ENCODE data around the gene WFIKKN1.
"Not testable (repeated sequence)": the region's sequence is repeated elsewhere in the genome, so short reads cannot be mapped to it uniquely, and the experiment has no call there.

Gene WFIKKN1

DNA sequence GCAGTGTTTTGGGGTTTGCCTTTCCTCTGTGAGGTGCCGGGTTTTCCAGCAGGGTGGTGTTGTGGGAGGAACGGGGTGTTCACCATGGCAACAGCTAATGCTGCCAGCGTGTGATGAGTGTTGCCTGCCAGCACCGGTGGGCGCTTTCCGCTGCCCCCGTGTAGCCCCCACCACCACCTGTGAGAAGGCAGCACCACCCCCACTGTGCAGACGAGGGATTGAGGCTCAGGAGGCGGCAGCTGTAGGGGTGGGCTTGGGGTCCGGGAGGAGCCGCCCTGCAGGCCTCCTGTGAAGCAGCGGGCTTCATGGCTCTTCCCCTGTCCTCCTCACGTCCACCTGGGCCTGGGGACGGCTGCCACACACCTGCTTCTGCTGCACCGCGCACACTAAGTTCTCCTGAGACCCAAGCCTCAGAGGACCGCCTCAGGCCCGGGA is 35.7 kb upstream of the WFIKKN1 start:
- TF ChIP-seq, protein P1, sequence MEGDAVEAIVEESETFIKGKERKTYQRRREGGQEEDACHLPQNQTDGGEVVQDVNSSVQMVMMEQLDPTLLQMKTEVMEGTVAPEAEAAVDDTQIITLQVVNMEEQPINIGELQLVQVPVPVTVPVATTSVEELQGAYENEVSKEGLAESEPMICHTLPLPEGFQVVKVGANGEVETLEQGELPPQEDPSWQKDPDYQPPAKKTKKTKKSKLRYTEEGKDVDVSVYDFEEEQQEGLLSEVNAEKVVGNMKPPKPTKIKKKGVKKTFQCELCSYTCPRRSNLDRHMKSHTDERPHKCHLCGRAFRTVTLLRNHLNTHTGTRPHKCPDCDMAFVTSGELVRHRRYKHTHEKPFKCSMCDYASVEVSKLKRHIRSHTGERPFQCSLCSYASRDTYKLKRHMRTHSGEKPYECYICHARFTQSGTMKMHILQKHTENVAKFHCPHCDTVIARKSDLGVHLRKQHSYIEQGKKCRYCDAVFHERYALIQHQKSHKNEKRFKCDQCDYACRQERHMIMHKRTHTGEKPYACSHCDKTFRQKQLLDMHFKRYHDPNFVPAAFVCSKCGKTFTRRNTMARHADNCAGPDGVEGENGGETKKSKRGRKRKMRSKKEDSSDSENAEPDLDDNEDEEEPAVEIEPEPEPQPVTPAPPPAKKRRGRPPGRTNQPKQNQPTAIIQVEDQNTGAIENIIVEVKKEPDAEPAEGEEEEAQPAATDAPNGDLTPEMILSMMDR (IDR thresholded peaks at IDR 0.05; ENCODE audit: insufficient read depth, low read depth, low read length, missing control alignments), result no peak
- H3K4me3 ChIP-seq (ENCODE audit: low read length), result no peak overlapping the region
- no peak for DNase-seq (ENCODE audit: low read depth)

DNA sequence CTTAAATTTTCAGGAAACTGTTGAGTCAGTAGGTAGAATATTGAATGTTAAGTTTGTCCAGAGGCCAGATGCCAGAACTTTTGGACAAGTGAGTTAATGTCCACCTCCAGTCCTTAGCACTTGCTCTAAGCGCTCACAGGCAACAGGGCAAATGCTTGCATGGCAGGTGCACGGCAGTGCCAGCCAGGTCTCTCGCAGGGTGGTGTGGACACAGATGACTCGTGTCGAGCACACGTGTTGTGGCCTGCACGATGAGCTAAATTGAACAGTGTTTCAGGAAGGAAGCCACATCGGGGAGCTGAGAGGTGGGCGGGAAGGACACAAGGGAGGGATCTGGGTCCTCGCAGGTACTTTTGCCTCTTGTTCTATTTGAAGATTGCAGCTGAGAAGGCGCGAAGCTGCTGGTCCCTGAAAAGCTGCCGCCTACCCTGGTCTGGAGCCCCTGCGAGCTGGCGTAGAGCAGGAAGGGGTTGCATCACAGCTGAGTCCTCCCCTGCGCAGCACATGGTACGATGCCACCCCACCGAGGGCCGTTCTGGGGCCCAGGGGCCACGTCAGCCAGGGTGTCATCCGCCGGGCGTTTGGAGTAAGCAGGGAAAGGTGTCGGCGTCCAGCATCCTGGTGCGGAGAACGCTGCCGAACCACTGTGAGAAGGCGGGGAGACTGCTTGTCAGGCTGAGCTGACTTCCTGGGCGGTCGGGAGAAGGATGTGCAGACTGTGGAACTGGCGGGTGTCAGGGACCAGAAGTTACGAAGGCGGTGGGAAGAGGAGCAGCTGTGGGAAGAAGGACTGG is 34.6 kb upstream of the WFIKKN1 start:
- TF ChIP-seq, protein P1 (IDR thresholded peaks at IDR 0.05; ENCODE audit: insufficient read depth, low read depth, low read length, missing control alignments), result no peak
- DNase-seq (ENCODE audit: low read depth), result peak; percentile 66
- H3K4me3 ChIP-seq (ENCODE audit: low read length), result no peak overlapping the region

DNA sequence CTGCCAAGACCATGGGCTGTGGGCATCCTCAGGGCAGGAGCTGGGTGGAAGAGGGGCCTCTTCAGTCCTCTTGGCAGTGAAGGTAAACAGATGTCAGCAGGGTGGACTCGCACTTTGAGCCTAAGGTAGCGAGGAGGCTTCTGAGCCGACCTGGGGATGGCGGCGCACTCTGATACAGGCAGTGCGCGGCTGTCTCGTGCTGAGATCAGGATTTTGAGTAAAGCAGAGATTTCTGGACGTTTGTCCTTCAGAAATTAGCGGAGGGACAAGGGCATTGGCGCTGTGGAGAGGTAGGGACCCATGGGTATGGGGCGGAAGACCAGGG is 34.1 kb upstream of the WFIKKN1 start:
- no peak overlapping the region for H3K4me3 ChIP-seq (ENCODE audit: low read length)
- TF ChIP-seq, protein P1 (IDR thresholded peaks at IDR 0.05; ENCODE audit: insufficient read depth, low read depth, low read length, missing control alignments), result no peak
- DNase-seq (ENCODE audit: low read depth), result no peak

DNA sequence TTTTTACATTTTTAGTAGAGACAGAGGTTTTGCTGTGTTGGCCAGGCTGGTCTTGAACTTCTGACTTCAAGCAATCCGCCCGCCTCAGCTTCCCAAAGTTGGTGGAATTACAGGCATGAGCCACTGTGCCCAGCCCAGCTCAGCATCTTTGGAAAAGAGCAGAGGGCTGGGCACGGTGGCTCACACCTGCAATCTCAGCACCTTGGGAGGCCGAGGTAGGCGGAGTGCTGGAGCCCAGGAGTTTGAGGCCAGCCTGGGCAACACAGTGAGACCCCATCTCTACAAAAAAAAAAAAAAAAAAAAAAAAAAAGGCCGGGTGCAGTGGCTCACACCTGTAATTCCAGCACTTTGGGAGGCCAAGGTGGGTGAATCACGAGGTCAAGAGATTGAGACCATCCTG is 33.1 kb upstream of the WFIKKN1 start:
- DNase-seq (ENCODE audit: low read depth); H3K4me3 ChIP-seq (ENCODE audit: low read length): not testable (repeated sequence)

DNA sequence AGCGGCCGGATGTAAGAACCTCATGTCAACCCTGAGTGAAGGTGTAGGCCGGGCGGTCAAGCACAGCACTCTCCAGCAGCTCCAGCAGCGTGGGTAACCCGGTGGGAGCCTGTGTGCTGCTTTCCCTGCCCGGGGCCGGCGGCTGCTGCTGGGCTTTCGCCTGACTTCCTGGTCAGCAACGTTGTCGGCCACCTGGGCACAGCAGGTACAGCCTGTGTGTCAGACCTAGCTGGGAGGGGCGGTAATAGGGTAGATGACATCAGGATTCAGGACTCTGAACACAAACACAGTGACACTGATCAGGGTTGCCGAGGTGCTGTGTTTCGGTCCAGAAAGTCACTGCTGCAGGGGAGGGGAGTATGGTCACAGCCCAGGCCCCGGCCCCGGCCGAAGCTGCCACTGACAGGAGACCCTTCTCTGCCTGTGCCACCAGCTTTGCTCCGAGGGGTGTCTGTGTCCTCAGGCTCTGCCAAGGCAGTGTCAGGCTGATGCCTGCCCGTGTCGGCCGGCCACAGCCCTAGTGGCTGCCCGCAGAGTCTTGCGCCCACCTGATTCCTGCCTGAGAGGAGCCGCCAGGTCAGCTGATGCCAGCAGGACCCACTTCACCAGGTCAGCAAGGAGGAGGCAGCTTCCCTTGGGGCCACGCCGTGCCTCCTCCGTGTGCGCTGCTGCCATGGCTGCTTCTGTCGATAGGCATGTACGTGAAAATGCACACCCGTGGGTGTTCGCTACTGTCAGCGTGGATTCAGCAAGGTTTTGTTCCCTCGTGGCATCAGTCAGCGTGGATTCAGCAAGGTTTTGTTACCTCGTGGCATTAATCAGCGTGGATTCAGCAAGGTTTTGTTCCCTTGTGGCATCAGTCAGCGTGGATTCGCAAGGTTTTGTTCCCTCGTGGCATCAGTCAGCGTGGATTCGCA is 31.7 kb upstream of the WFIKKN1 start:
- no peak for DNase-seq (ENCODE audit: low read depth)
- TF ChIP-seq, protein P1 (IDR thresholded peaks at IDR 0.05; ENCODE audit: insufficient read depth, low read depth, low read length, missing control alignments), result no peak
- H3K4me3 ChIP-seq (ENCODE audit: low read length), result no peak overlapping the region

DNA sequence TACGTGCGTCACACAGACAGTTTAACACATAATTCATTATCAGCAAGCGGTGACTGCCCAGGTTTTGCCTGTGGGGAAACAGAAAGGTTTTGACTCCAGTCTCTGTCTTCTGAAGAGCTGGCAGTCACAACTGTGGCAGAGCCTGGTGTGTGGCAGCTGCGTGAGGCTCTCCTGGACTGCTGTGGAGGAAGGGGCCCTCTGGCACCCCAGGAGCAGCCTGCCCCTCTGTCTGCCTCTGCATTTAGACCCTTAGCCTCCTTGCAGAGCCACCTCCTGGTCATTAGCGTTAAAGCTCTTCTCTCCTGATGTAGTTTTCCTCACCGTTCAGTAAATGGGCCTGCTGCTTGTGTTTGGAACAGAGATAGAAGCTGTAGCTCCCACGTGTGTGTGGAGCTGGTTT is 30.0 kb upstream of the WFIKKN1 start:
- peak; percentile 28 for DNase-seq (ENCODE audit: low read depth)
- TF ChIP-seq, protein P1 (IDR thresholded peaks at IDR 0.05; ENCODE audit: insufficient read depth, low read depth, low read length, missing control alignments), result peak; percentile 18
- no peak overlapping the region for H3K4me3 ChIP-seq (ENCODE audit: low read length)

DNA sequence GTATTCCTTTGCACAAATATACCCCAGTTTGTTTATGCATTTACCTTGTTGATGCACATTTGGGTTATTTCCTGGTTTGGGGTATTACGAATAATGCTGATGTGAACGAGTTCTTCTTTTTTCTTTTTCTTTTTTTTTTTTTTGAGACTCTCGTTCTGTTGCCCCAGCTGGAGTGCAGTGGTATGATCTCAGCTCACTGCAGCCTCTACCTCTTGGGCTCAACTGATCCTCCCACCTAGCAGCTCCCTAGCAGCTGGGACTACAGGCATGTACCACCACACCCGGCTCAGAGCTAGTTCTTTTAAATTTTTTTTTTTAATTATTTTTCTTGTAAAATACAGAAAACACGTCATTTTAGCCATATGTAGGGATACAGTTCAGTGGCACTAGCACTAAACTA is 26.9 kb upstream of the WFIKKN1 start:
- DNase-seq (ENCODE audit: low read depth), result no peak
- TF ChIP-seq, protein P1 (IDR thresholded peaks at IDR 0.05; ENCODE audit: insufficient read depth, low read depth, low read length, missing control alignments), result no peak
- no peak overlapping the region for H3K4me3 ChIP-seq (ENCODE audit: low read length)
